GM19025 (cell line): ENCODE results near the gene PRKCH.

ENCODE experiments used
- ATAC-seq: cut with Tn5 transposase; IDR thresholded peaks from one replicate; pipeline ENCODE4 v1.9.1; 2021; ENCODE audit warnings: mild to moderate bottlenecking, low read depth, moderate library complexity; ENCODE audit not compliant: unreplicated experiment

PRKCH gene

DNA sequence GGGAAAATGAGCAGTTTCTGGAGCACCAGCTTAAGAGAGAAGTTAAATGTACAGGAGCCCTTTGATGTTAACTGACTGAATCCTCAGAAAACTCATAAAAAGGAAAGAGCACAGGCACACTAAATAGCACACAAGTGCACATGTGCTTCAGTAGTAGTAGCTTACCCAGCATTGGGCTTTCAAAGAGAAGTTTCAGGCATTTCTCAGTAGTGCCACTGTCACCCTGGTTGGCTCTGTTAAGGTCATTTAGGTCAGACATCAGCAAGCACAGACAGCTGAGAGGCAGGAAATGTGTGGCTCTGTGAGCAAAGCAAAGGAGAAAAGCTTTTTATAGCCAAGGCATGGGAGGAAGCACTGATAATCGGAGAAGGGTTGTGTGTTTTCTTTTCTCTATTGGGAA, 277.6 kb downstream of the PRKCH start:
- no peak for ATAC-seq

DNA sequence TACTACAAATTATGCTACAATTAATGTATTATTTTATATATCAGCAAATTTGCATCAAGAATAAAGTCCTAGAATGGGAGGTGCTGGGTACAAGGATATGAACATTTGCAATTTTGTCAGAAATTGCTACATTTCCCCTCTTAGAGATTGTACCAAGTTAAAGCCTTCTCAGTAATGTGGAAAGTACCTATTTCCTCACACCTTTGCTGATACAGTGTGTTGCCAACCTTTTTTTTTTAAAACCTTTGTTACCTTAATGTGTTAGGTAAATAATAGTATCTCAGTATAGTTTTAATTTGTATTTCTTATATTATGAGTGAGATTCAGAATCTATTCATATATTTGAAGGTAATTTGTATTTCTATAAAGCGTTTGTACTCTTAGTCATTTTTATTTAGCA, 278.6 kb downstream of the PRKCH start:
- ATAC-seq: no peak
